Stromal cell of bone marrow (primary cell): ENCODE measurements around the gene ORMDL1.

Experiments used
- DNase-seq: peaks from one replicate; pipeline ENCODE4 v3.0.0-alpha.2; 2012; ENCODE audit warnings: low read depth

The ORMDL1 gene

GRCh38 chr2:189783927-189784867 is at the start of gene ORMDL1, which contains the start of gene PMS1:
ORMDL1 (minus strand) TSS chr2:189784339; CDS start chr2:189782595, 1,744 bp downstream.
PMS1 (plus strand) TSS chr2:189784450; CDS start chr2:189791810, 7,360 bp downstream.
- DNase-seq, result peak; percentile 91

GRCh38 chr2:189830510-189830909 is 46.4 kb upstream of the ORMDL1 start:
- no peak for DNase-seq

- DNase-seq, result no peak
Observed at GRCh38 chr2:189829102-189829833, 45.1 kb upstream of the ORMDL1 start.

- no peak for DNase-seq
Observed at GRCh38 chr2:189826039-189826438, 41.9 kb upstream of the ORMDL1 start.

GRCh38 chr2:189824694-189825396 is 40.7 kb upstream of the ORMDL1 start:
- no peak for DNase-seq

- DNase-seq, result peak; percentile 67
Observed at GRCh38 chr2:189821953-189822748, 38.0 kb upstream of the ORMDL1 start.

- peak; percentile 57 for DNase-seq
Observed at GRCh38 chr2:189819297-189819704, 35.2 kb upstream of the ORMDL1 start.

- DNase-seq, result no peak
Observed at GRCh38 chr2:189818249-189819038, 34.3 kb upstream of the ORMDL1 start.

GRCh38 chr2:189803431-189803830 is 19.3 kb upstream of the ORMDL1 start:
- DNase-seq, result no peak

- no peak for DNase-seq
Observed at GRCh38 chr2:189802396-189802912, 18.3 kb upstream of the ORMDL1 start.

GRCh38 chr2:189799531-189799930 is 15.4 kb upstream of the ORMDL1 start:
- DNase-seq, result peak; percentile 29

GRCh38 chr2:189799030-189799331 is 14.8 kb upstream of the ORMDL1 start:
- DNase-seq, result no peak

- DNase-seq, result peak; percentile 31
Observed at GRCh38 chr2:189798312-189799029, 14.3 kb upstream of the ORMDL1 start.

- no peak for DNase-seq
Observed at GRCh38 chr2:189797902-189798301, 13.8 kb upstream of the ORMDL1 start.

- no peak for DNase-seq
Observed at GRCh38 chr2:189794310-189794709, 10.2 kb upstream of the ORMDL1 start.

GRCh38 chr2:189791338-189792042 is 7.4 kb upstream of the ORMDL1 start:
- DNase-seq, result no peak

GRCh38 chr2:189783451-189783926 is 650 bp downstream of the ORMDL1 start:
- peak; percentile 17 for DNase-seq

- no peak for DNase-seq
Observed at GRCh38 chr2:189782221-189782671, 1.9 kb downstream of the ORMDL1 start.

- no peak for DNase-seq
Observed at GRCh38 chr2:189772212-189772611, 11.9 kb downstream of the ORMDL1 start.
